ENCODE results near the gene AMD1.

GRCh38 chr6:110882824-110883554 lies 8.4 kb downstream of the AMD1 start:
- TF ChIP-seq, protein P1, sequence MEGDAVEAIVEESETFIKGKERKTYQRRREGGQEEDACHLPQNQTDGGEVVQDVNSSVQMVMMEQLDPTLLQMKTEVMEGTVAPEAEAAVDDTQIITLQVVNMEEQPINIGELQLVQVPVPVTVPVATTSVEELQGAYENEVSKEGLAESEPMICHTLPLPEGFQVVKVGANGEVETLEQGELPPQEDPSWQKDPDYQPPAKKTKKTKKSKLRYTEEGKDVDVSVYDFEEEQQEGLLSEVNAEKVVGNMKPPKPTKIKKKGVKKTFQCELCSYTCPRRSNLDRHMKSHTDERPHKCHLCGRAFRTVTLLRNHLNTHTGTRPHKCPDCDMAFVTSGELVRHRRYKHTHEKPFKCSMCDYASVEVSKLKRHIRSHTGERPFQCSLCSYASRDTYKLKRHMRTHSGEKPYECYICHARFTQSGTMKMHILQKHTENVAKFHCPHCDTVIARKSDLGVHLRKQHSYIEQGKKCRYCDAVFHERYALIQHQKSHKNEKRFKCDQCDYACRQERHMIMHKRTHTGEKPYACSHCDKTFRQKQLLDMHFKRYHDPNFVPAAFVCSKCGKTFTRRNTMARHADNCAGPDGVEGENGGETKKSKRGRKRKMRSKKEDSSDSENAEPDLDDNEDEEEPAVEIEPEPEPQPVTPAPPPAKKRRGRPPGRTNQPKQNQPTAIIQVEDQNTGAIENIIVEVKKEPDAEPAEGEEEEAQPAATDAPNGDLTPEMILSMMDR (IDR thresholded peaks at IDR 0.05): no peak
- TF ChIP-seq POLR2A (IDR thresholded peaks at IDR 0.05): no peak
